ENCODE results near the gene PHOSPHO2. TPM values are rescaled to one million over a fixed set of nuclear protein-coding genes. Genes with fewer than 3 reads are reported as not detected.
"Not testable (repeated sequence)": the region's sequence is repeated elsewhere in the genome, so short reads cannot be mapped to it uniquely, and the experiment has no call there.

PHOSPHO2 gene
- total RNA-seq, 1 donor from 2014 or later, result 3.2 TPM

- H3K27me3 ChIP-seq (ENCODE audit: low read depth), result no peaks in the 10 kb centered on the region
- H3K9me3 ChIP-seq (replicated peaks), result peaks cover 16% of the 10 kb centered on the region
- H3K4me3 ChIP-seq, result peak overlapping the region; percentile 94
- no peaks in the 10 kb centered on the region for H3K36me3 ChIP-seq
- DNase-seq, result no peak
- peak; percentile 29 for TF ChIP-seq CTCF (IDR thresholded peaks at IDR 0.05; ENCODE audit: borderline replicate concordance)
- no peak overlapping the region for H3K27ac ChIP-seq (replicated peaks)
- intact Hi-C loops (cut with micrococcal nuclease), result no loop called here
- H3K4me1 ChIP-seq, result peaks cover 21% of the 10 kb centered on the region
Observed at GRCh38 chr2:169693360-169693759, 909 bp upstream of the PHOSPHO2 start.

- no peak for DNase-seq
- Histone ChIP-seq H3K27ac (replicated peaks) (peak overlapping the region; percentile 88), H3K4me3 (peak overlapping the region; percentile 94), H3K36me3 (peaks cover 7% of the 10 kb centered on the region), H3K27me3 (ENCODE audit: low read depth) (no peaks in the 10 kb centered on the region), H3K9me3 (replicated peaks) (peaks cover 16% of the 10 kb centered on the region), H3K4me1 (peaks cover 21% of the 10 kb centered on the region)
- TF ChIP-seq CTCF (IDR thresholded peaks at IDR 0.05; ENCODE audit: borderline replicate concordance), result no peak
- intact Hi-C loops (cut with micrococcal nuclease), result no loop called here
Observed at GRCh38 chr2:169694894-169695260, 608 bp downstream of the PHOSPHO2 start.

GRCh38 chr2:169696381-169696780 is 2.1 kb downstream of the PHOSPHO2 start:
- no peak for TF ChIP-seq CTCF (IDR thresholded peaks at IDR 0.05; ENCODE audit: borderline replicate concordance)
- intact Hi-C loops (cut with micrococcal nuclease), result no loop called here
- DNase-seq, result no peak
- Histone ChIP-seq H3K9me3 (replicated peaks) (peaks cover 4% of the 10 kb centered on the region), H3K4me1 (peaks cover 21% of the 10 kb centered on the region), H3K36me3 (peaks cover 7% of the 10 kb centered on the region), H3K27ac (replicated peaks) (no peak overlapping the region), H3K4me3 (no peak overlapping the region), H3K27me3 (ENCODE audit: low read depth) (no peaks in the 10 kb centered on the region)

GRCh38 chr2:169699173-169699572 is 4.9 kb downstream of the PHOSPHO2 start:
- intact Hi-C loops (cut with micrococcal nuclease); DNase-seq; H3K9me3 ChIP-seq (replicated peaks); H3K27ac ChIP-seq (replicated peaks); H3K27me3 ChIP-seq (ENCODE audit: low read depth); H3K4me3 ChIP-seq; H3K36me3 ChIP-seq: not testable (repeated sequence)
- H3K4me1 ChIP-seq, result peaks cover 14% of the 10 kb centered on the region

- peak overlapping the region; percentile 34 for H3K27ac ChIP-seq (replicated peaks)
- TF ChIP-seq CTCF (IDR thresholded peaks at IDR 0.05; ENCODE audit: borderline replicate concordance), result no peak
- DNase-seq, result no peak
- peaks cover 9% of the 10 kb centered on the region for H3K4me1 ChIP-seq
- intact Hi-C loops (cut with micrococcal nuclease), result no loop called here
- H3K9me3 ChIP-seq (replicated peaks), result no peaks in the 10 kb centered on the region
- peaks cover 7% of the 10 kb centered on the region for H3K36me3 ChIP-seq
- H3K4me3 ChIP-seq, result no peak overlapping the region
- H3K27me3 ChIP-seq (ENCODE audit: low read depth), result no peaks in the 10 kb centered on the region
Observed at GRCh38 chr2:169702996-169703395, 8.7 kb downstream of the PHOSPHO2 start.

- H3K36me3 ChIP-seq, result peaks cover 1% of the 10 kb centered on the region
- no peak for DNase-seq
- no peaks in the 10 kb centered on the region for H3K27me3 ChIP-seq (ENCODE audit: low read depth)
- H3K4me1 ChIP-seq, result peaks cover 9% of the 10 kb centered on the region
- no peak overlapping the region for H3K4me3 ChIP-seq
- intact Hi-C loops (cut with micrococcal nuclease), result no loop called here
- TF ChIP-seq CTCF (IDR thresholded peaks at IDR 0.05; ENCODE audit: borderline replicate concordance), result no peak
- H3K27ac ChIP-seq (replicated peaks), result no peak overlapping the region
- no peaks in the 10 kb centered on the region for H3K9me3 ChIP-seq (replicated peaks)
Observed at GRCh38 chr2:169704160-169704708, 10.0 kb downstream of the PHOSPHO2 start.
